22Rv1 (cell line): ENCODE measurements around the gene FAM3D.

Experiments used
- H3K27ac ChIP-seq: fragments of 450-650 bp; 2 replicates; pipeline ENCODE4 v1.5.1; 2017
- ZFX ChIP-seq: fragments of 450-650 bp; IDR thresholded peaks from 2 replicates; pipeline ENCODE4 v1.6.1; 2017; ENCODE audit warnings: antibody characterized with exemption, borderline replicate concordance
- TF ChIP-seq, protein P1 (sequence below): fragments of 450-650 bp; IDR thresholded peaks from 2 replicates; pipeline ENCODE4 v1.5.1; 2017; ENCODE audit warnings: mild to moderate bottlenecking

Gene FAM3D

GRCh38 chr3:58691997-58692396, 25.4 kb upstream of the FAM3D start:
- TF ChIP-seq, protein P1, sequence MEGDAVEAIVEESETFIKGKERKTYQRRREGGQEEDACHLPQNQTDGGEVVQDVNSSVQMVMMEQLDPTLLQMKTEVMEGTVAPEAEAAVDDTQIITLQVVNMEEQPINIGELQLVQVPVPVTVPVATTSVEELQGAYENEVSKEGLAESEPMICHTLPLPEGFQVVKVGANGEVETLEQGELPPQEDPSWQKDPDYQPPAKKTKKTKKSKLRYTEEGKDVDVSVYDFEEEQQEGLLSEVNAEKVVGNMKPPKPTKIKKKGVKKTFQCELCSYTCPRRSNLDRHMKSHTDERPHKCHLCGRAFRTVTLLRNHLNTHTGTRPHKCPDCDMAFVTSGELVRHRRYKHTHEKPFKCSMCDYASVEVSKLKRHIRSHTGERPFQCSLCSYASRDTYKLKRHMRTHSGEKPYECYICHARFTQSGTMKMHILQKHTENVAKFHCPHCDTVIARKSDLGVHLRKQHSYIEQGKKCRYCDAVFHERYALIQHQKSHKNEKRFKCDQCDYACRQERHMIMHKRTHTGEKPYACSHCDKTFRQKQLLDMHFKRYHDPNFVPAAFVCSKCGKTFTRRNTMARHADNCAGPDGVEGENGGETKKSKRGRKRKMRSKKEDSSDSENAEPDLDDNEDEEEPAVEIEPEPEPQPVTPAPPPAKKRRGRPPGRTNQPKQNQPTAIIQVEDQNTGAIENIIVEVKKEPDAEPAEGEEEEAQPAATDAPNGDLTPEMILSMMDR, result no peak
- no peak for TF ChIP-seq ZFX
- no peak overlapping the region for H3K27ac ChIP-seq

DNA sequence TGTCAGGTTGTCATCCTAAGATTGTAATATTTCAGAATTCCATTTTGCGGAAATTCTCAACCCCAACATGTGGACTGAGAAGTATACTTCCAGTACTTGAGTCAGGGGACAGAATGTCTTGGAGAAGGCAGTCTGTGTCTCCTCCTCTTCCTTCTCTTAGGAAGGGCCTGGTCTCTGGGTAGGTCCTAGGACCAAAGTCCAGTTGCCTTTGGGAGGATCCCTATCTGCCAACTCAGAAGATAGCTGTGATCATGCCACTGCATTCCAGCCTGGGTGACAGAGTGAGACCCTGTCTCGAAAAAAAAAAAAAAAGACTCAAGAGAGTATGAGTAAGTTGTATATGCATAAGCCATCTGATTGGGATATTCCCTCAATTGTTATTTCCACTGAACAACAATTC, 23.9 kb upstream of the FAM3D start:
- H3K27ac ChIP-seq, result no peak overlapping the region
- TF ChIP-seq ZFX, result no peak
- TF ChIP-seq, protein P1, result no peak

DNA sequence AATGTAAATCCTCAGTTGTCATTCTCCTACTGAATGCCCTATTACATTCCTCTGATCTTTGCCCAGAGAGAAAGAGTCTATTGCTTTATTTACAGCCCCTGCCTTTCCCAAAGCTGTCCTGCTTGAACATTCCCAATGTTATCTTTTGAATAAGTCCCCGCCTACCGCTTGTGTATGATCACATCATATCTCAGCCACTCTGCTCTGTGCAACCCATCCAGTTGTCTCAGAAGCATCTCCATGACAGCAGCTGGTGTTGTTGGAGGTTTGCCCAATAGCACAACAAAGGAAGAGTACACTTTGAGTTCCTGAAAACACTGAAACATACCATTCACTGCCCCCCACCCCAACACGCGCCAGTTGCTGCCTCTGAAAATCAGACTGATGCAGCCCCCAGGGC, 22.0 kb upstream of the FAM3D start:
- TF ChIP-seq ZFX, result no peak
- TF ChIP-seq, protein P1, result no peak
- H3K27ac ChIP-seq, result no peak overlapping the region

GRCh38 chr3:58686847-58687246, 20.3 kb upstream of the FAM3D start:
- TF ChIP-seq ZFX, result no peak
- TF ChIP-seq, protein P1, result no peak
- H3K27ac ChIP-seq, result no peak overlapping the region

DNA sequence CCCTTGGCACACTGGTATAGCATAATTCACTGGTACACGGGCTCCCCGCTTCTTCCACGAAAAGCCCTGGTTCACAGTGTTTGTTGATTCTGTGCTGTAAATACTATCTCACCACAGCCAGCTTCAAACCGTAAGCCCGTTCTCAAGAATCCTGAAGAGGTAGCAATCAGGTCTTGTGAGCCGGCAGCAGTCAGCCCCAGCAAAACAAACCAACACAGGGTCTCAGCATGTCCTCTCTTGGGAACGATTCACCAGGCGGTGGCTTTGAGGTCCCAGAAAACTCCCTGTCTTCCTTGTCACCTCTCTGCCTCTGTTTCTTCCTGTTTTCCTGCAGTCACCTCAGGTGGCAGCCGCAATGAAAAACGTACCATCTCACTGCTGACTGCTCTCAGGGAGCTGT, 19.1 kb upstream of the FAM3D start:
- TF ChIP-seq, protein P1, result no peak
- no peak for TF ChIP-seq ZFX
- H3K27ac ChIP-seq, result no peak overlapping the region

DNA sequence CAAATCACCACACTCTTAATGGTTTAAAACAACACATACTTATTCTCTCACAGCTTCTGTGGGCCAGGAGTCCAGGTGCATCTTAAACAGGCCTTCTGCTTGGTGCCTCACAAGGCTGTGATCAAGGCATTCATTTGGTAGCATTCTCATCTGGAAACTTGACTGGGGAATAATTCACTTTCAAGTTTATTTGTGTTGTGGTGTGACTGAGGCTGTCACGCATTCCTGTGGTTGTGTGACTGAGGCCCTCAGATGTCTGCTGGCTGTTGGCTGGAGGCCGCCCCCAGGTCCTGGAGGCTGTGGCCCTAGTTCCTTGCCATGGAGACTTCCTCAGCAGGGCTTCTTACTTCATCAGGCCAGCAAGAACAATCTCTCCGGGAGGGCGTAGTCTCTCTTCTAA, 16.9 kb upstream of the FAM3D start:
- no peak overlapping the region for H3K27ac ChIP-seq
- TF ChIP-seq ZFX, result no peak
- TF ChIP-seq, protein P1, result no peak

GRCh38 chr3:58683001-58683458, 16.5 kb upstream of the FAM3D start:
- H3K27ac ChIP-seq, result no peak overlapping the region
- TF ChIP-seq ZFX, result no peak
- TF ChIP-seq, protein P1, result no peak
